Mucosa of gallbladder (tissue), 1 donor: ENCODE results near the gene NOX1. TPM values are rescaled to one million over a fixed set of nuclear protein-coding genes. Genes with fewer than 3 reads are reported as not detected.

Experiments
- DNase-seq: peaks from one replicate; pipeline ENCODE4 v3.0.0-alpha.2; 2020; ENCODE audit warnings: low spot score
- total RNA-seq: library from RNA; stranded (reverse); gene quantifications from one replicate; pipeline ENCODE4 v1.2.1, GENCODE V29; 2021
- donor health status: DM: no; HTN: no; CAD: no.

The NOX1 gene
- not detected for total RNA-seq

- DNase-seq, result no peak
Observed at GRCh38 chrX:100874325-100874724, at the start of gene NOX1. TSS of gene NOX1 (minus strand) at chrX:100874359. CDS start at chrX:100874139, 220 bp downstream.

GRCh38 chrX:100915562-100915961 is 41.4 kb upstream of the NOX1 start:
- no peak for DNase-seq

GRCh38 chrX:100913111-100913510 is 39.0 kb upstream of the NOX1 start:
- no peak for DNase-seq

- no peak for DNase-seq
Observed at GRCh38 chrX:100911731-100912130, 37.6 kb upstream of the NOX1 start.

GRCh38 chrX:100905620-100906019 is 31.5 kb upstream of the NOX1 start:
- DNase-seq, result no peak

- no peak for DNase-seq
Observed at GRCh38 chrX:100904433-100904832, 30.3 kb upstream of the NOX1 start.

GRCh38 chrX:100895365-100896075 is 21.4 kb upstream of the NOX1 start:
- no peak for DNase-seq

GRCh38 chrX:100883654-100884053 is 9.5 kb upstream of the NOX1 start:
- no peak for DNase-seq

- DNase-seq, result no peak
Observed at GRCh38 chrX:100880368-100880767, 6.2 kb upstream of the NOX1 start.

- no peak for DNase-seq
Observed at GRCh38 chrX:100871594-100872560, 2.3 kb downstream of the NOX1 start.

GRCh38 chrX:100870527-100870926 is 3.6 kb downstream of the NOX1 start:
- DNase-seq, result no peak

GRCh38 chrX:100868273-100868672 is 5.9 kb downstream of the NOX1 start:
- DNase-seq, result no peak

- DNase-seq, result peak; percentile 10
Observed at GRCh38 chrX:100864657-100865391, 9.3 kb downstream of the NOX1 start.

GRCh38 chrX:100863326-100863864 is 10.8 kb downstream of the NOX1 start:
- peak; percentile 19 for DNase-seq

GRCh38 chrX:100852810-100853209 is 21.3 kb downstream of the NOX1 start:
- no peak for DNase-seq

- no peak for DNase-seq
Observed at GRCh38 chrX:100850317-100850716, 23.8 kb downstream of the NOX1 start.

GRCh38 chrX:100831219-100831946 is 42.8 kb downstream of the NOX1 start:
- DNase-seq, result no peak

- DNase-seq, result no peak
Observed at GRCh38 chrX:100830547-100830946, 43.6 kb downstream of the NOX1 start.

GRCh38 chrX:100830143-100830542 is 44.0 kb downstream of the NOX1 start:
- DNase-seq, result no peak

- DNase-seq, result no peak
Observed at GRCh38 chrX:100829730-100830129, 44.4 kb downstream of the NOX1 start.
